GM21526 (cell line): Measurements from ENCODE around the gene PRRX2.
"Not testable (repeated sequence)": the region's sequence is repeated elsewhere in the genome, so short reads cannot be mapped to it uniquely, and the experiment has no call there.

Experiments
- ATAC-seq: cut with Tn5 transposase; IDR thresholded peaks from one replicate; pipeline ENCODE4 v1.9.1; 2021; ENCODE audit warnings: moderate library complexity; ENCODE audit not compliant: unreplicated experiment, low FRiP score

PRRX2 gene

DNA sequence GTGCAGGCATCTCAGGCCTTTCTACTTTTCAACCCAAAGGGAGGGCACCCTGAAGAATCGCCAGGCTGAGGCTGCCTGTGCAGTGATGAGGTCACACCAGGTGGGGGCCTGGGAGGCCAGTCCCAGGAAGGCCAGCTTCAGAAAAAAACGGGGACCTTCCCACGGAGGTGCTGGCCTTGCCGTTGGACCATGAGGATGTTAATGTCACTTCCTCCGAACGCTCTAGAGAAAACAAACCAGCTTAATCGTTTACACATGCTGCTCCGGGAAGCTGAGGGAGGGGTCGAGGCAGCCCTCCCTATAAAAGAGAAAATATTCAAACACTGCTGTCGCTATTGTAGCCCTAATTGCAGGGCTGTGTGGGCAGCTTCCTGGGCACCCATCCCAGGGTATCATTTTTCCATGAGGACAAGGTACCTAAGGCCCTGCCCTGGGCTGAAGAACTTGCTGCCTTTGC, 60.4 kb downstream of the PRRX2 start:
- no peak for ATAC-seq

DNA sequence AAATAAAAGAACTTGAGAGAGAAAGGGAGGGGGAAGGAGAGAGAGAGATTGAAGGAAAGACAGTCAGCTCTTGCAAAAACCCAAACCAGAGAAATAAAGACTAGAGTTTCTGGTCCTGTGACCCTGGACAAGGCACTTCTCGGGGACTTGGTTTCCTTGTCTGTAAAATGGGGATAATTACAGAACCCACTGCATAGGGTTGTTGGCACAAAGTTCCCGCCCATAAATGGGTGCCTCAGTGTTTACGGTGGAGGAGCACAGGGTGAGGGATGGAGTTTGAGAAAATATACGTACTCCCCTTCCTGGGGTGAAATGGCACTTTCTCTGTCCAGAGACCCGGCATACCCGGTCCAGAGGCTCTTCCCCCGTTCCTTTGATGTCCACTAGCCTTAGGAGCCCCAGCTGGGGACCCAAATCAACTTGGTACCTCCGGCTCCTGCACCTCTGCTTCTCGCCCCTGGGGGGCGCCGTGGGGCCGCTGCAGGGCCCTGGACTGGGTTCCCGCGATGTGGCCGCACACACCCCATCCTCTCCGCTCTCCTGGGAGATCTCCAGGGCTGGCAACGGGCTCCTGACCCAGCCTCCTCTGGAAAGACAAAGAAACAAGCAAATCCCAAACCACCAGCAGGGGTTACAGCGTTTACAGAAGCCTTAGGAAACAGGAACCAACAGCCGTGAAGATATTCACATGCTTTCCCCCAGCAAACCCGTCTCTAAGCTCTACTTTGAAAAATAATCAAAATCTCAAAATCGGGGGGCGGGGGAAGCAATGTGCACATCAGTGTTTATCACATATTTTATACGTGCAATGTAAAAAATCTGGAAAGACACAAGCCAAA, 61.1 kb downstream of the PRRX2 start:
- ATAC-seq: no peak

DNA sequence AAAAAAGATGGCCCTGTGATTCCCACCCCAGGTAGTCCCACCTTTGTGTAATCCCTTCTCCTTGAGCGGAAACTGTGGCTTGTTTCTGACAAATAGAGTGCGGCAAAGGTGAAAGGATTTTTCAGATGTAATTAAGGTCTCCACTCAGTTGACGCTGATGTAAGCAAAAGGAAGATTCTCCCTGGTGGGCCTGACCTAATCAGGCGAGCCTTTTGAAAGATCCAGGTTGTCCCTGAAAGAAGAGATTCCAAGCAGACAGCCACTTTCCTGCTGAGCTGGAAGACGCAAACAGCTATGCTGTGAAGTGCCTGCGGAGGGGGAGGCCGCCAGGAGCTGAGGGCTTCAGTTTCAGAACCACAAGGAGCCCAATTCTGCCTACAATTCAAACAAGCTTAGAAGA, 63.3 kb downstream of the PRRX2 start:
- no peak for ATAC-seq

DNA sequence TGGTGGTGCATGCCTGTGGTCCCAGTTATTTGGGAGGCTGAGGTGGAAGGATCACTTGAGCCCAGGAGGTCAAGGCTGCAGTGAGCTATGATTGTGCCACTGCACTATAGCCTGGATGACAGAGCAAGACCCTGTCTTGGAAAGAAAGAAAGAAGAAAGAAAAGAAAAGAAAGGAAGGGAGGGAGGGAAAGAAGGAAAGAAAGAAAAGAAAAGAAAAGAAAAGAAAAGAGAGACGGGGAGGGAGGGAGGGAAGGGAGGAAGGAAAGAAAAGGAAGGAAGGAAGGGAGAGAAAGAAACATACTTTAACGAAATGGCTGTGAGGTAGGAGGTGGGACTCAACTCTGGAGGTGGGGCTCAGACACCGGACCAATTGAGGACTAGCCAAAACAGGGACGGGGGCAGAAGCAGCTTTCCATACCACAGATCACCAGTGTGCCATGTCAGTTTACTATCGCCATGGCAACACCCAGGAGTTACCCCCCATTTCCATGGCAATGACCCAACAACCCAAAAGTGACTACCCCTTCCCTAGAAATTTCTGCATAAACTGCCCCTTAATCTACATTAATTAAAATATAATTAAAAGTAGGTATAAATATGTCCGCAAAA, 66.1 kb downstream of the PRRX2 start:
- no peak for ATAC-seq

DNA sequence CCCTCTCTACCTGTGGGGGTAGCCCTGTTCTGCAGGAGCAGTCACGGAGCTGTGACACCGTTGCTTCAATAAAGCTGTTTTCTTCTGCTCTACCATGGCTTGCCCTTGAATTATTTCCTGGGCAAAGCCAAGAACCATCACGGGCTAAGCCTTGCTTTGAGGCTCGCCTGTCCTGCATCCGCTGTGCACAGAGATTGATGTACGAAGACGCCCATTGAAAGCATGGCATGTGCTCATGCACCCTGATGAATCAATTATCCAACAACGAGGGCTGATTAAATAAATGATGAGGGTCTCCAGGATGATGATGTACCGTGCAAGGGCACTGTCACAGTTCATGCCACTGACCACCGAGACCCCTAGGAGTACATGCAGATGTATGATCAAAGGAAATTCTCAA, 66.7 kb downstream of the PRRX2 start:
- no peak for ATAC-seq

DNA sequence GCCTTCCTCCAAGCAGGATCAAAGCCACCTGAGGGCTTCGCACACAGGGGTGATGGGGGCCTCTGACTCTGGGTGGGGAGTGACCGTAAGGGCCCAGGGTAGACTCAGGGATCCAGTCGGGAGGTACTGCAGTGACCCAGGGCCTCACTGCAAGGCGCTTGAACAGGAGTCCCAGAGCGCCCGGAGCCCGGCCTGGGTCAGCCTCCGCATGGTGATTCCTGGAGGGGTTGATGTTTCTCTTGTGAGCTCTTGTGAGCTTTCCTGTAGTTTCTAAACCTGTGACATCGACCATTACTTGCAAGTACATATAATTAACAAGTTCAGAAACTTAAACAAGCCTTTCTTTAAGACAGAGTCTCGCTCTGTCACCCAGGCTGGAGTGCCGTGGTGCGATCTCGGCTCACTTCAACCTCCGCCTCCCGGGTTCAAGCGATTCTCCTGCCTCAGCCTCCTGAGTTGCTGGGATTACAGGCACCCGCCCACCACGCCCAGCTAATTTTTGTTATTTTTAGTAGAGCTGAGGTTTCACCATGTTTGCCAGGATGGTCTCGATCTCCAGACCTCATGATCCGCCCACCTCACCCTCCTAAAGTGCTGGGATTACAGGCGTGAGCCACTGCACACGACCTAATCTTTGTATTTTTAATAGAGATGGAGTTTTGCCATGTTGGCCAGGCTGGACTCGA, 67.6 kb downstream of the PRRX2 start:
- ATAC-seq: no peak

DNA sequence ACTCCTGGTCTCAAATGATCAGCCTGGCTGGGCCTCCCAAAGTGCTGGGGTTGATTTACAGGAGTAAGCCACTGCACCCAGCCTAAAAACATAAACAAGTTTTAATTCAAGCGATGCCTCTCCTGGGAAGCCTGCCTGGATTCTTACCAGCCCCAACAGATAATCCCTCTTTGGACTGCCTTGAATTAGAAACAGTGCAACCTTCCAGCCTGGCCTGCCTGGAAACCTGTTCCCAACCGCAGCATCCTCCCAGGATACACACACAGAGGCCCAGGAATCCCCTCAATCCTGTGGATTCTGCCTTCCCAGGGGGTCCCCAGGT, 68.1 kb downstream of the PRRX2 start:
- ATAC-seq: no peak

DNA sequence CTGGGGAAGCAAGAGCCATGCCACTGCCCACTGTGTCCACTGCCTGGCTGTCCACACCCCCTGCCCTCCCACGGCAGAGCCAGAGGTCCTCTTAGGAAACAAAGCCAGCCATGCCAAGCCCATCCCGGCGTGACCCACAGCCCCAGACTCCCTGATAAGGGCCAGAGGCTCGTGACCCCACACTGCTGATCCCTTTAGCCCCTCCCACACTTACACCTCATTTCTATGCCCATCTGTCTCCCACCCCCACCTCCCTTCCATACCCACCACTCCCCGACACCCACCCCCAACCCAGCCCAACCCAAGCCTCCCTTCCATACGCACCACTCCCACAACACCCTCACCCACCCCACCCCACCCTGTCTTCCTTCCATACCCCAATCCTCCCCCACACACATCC, 70.1 kb downstream of the PRRX2 start:
- ATAC-seq: no peak

DNA sequence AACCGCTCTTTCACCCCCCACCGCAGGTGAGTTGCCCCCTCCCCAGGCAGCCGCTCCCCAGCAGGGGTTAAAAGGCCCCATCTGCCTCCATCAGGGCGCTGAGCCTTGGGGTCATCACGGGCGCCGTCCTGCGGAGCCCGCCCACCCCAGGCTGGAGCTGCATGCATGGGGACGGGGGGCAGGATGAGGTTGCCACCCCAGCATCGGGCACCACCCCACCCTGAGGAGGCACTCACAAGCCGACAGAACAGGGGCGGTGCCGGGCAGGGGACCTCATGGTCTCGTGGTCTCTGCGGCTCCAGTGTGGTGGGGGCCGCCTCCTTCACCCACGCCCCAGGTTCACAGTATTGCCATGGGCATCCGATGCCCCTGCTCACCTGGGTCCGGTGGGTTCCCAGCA, 70.9 kb downstream of the PRRX2 start:
- no peak for ATAC-seq

DNA sequence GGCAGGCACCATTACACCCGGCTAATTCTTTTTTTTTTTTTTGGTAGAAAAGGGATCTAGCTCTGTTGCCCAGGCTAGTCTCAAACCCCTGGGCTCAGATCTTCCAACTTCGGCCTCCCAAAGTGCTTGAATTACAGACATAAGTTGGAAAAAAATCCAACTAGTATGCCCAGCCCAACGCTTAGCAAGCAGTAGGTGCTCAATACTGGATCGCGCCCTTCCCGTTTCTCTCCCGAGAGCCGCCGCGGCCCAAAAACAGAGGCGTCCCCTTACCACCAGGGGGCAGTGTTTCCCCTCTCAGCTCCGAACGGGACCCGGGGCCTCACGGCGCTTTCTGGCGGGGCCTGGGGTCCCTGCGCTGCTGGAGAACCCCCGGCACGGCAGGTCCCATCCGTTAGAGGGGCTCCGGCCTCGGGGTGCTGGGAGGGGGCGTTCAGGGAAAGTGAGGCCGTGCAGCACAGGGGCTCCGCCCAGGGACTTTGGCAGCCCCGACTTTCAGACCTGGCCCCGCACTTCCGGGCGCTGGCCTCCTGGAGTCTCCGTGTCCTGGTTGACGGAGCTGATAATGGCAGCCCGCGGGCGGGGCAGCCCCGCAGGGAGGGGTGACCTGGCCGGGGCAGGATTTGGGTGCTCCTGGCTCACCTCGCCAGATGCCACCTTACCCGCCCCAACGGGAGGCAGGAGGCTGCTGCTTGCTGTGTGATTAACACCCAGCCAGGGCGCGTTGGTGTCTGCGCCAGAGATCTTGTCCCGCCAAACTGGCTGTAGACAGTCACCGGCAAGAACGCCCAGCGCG, 72.2 kb downstream of the PRRX2 start:
- no peak for ATAC-seq

DNA sequence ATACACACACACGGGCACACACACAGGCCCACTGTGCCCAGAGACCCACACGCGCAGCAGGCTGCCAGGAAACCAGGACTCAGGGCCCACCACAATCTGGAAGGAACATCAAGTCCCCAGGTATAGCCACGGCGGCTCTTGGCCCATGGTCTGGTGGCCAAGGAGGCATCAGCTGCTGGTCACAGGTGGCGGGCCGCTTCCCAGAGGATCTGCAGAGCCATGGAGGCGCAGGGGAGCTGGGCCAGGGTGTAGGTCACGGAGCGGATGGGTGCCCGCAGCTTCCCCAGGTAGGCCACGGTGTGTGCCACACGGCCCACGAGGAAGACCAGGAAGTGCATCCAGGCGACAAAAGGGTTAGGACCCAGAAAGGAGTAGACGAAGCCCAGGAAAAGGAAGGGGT, 74.0 kb downstream of the PRRX2 start:
- ATAC-seq: no peak

DNA sequence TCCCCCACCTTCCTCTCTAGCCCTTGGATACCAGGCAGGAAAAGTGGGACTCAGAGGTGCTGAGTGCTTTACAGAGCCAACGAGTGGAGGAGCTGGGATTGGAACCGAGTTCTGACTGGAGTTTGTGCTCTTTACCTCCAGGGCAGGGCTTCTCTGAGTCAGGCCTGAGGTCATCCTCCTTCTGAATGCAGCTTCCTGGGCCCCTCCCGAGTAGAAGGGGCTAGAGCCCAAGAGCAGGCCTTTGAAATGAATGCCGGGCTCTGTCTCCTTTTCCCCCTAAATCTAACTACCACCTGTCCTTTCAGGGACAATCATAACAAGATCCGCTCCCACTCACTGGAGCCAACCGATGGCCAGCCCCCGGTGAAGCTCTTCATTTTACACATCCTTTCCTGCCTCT, 74.7 kb downstream of the PRRX2 start:
- ATAC-seq: no peak

DNA sequence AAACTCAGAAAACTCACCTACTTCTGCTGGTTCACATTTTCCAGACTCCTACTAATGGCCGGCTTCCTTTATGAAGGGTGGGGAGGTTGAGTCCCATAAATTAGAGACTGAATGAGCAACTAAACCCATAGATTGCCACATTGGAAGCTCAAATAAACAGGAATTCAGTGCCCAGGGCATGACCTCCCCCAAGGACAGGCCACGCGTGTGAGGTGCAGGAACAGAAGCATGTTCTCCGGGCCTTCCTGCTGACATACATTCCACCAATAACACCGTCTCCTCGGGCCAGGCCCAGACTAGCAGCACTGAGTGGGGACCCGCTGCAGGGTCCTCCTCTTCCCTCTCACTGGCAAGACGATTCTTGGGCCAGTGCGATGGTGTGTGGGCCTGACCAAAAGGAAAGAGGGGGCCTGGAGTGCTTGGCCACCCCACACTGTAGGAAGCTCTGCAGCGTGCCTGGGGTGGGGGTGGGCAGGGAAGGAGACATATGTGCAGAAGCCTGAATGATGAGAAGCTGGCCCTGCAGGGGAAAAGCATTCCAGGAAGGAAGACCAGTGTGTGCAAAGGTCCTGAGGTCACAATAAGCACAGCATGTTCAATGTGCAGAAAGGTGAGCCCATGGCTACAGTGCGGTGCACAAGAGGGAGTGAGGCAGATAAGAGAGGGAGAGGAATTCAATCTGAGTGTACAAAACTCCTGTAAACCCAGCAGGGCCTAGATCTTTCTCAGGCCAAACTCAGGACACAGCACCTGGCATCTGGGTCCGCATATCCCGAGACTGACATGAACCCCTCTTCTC, 75.4 kb downstream of the PRRX2 start:
- ATAC-seq: no peak

DNA sequence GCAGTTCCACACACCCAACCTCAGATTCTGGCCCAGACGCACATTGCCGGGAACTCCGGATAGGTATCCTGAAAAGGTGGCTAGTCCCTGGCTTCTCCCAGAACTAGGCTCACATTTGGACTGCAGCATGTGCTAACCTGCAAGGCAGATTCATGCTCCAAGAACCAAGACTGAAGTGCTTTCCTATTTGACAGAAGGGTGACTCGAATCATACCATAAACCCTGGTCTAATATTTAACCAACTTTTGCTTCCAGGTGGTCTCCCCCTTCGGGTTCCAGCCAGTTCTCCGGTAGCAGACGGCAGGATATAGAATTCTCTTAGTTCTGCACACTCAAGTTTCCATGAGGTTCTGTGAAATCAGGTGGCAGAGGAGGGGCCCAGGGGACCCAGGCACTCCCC, 79.8 kb downstream of the PRRX2 start:
- ATAC-seq: no peak

DNA sequence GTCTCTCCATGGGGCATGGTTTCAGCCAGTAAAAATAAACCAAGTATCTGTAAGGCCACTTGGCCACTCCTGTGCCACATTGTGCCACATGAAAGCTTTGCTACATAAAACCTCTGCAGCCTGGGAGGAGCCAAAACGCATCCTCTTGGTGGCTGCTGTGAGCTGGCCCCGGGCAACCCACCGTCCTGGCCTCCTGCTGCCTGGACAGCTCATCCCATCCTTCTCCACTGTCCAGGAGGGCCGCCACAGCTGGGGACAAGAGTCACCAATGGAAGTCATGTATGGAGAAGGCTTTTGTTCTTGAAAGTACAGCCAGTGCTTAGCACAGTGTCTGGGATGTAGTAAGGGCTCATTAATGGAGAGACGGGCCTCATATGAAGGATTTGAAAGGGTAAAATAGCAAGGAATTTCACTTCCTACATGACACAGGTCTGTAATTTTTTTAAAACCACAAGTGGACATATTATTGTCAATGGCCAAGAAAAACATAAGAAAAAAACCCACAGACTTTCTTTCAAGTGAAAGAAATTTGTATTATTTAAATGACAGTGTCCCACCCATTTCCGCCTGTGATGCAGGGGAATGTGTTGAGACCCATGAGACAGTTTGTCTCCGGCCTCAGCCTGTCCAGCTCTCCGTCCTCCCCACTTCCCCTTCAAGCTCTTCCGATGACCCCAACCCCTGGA, 80.8 kb downstream of the PRRX2 start:
- no peak for ATAC-seq

DNA sequence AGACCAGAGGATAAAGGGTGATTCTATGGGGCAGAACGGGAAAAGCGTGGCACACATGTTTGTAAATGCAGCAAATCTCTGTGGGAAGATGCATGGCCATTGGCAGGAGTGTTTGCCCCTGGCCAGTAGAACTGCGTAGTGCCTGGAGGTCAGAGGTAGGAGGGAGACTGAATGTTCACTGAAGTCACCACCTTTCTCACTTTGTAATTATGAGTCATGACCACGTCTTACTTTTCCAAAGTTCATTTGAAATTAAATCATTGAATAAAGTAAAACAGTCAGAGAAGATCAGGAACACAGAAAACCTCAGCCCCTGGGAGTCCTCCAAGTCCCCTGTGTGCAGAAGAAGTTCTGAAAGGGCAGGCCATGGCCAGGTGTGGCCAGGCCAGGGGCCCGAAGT, 82.8 kb downstream of the PRRX2 start:
- ATAC-seq: no peak

DNA sequence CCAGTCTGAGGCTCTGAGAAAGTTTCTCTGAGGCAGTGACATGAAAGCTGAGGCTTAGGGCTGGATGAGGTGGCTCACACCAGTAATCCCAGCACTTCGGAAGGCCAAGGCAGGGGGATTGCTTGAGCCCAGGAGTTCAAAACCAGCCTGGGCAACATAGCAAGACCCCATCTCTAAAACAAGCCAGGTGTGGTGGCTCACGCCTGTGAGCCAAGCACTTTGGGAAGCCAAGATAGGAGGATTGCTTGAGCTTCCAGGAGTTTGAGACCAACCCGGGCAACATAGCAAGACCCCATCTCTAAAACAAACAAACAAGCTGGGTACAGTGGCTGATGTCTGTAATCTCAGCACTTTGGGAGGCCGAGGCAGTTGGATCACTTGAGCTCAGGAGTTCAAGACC, 83.6 kb downstream of the PRRX2 start:
- ATAC-seq: not testable (repeated sequence)

DNA sequence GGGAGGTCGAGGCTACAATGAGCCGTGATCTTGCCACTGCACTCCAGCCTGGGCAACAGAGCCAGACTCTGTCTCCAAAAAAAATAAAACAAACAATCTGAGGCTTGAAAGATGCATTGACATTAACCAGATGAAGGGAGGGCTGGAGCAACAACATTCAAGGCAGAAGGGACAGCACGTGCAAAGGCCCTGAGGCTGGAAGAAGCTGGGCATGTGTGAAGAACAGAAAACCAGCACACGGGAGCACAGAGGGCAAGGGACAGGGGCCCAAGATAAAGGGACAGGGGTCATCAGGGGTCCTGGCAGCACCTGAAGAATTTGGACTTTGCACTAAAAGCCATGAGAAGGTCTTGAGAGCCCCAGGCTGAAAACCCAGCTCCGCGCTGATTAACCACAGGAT, 84.1 kb downstream of the PRRX2 start:
- no peak for ATAC-seq

DNA sequence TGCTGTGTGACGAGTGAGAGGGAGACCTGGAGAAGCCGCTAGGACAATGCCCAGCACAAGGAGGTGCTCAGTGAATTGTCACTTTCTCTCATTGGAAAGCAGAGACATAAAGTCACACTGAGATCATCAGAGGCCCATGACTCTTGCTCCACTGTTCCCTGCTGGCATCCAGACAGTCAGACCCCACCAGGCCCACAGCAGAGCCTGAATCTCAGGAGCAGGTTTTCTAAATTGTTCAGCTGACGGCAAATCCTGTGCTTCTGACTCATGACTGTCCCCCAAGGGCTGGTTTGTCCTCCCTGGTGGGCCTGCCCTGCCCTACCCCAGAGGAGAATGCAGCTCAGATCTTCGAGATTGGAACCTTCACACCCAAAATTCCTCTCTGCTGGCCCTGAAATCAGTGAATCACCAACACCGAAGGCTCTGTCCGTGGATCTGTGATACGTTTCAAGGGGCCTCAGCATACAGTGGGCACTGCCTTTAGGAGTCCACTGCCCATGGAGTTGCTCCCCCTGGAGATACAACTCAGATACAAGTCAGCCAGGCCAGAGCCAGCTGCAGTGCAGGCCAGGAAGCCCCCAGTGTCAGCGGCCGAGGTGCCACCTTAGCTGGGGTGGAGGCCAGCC, 84.7 kb downstream of the PRRX2 start:
- no peak for ATAC-seq
